ENCODE measurements around the gene CHI3L1. TPM values are rescaled to one million over a fixed set of nuclear protein-coding genes. Genes with fewer than 3 reads are reported as not detected.

The CHI3L1 gene
- total RNA-seq, 4 donors from 2014 or later, result 2.9 to 23.2 TPM; not detected in 2

- H3K9me3 ChIP-seq, result peaks cover 0 to 5% of the 10 kb centered on the region in 2 donors
- intact Hi-C loops (cut with DNase I; ENCODE audit: low total_unique reads), result no loop called here
- H3K4me3 ChIP-seq, result no peak overlapping the region
- H3K27ac ChIP-seq, result no peak overlapping the region
- H3K4me1 ChIP-seq, result peaks cover 0 to 3% (median under 1%) of the 10 kb centered on the region in 4 donors
- 53 to 71% methylated on average over 5 to 6 of the region's 6 CpGs for WGBS, 2 donors (ENCODE audit: low coverage in 1 of 2)
- no peaks in the 10 kb centered on the region for H3K36me3 ChIP-seq
- no peak for TF ChIP-seq CTCF (IDR thresholded peaks at IDR 0.05)
- TF ChIP-seq EP300 (IDR thresholded peaks at IDR 0.05; ENCODE audit: low read depth), result no peak
- no peak for TF ChIP-seq POLR2A (IDR thresholded peaks at IDR 0.05)
- no peak for TF ChIP-seq POLR2AphosphoS5 (IDR thresholded peaks at IDR 0.05)
- DNase-seq, result no peak
- in situ Hi-C loops (cut with MboI; ENCODE audit: low pct_ligation_motif_present in 1 of 4, low pct_unique_long_range_greater_than_20kb in 1 of 4, low sequenced_read_pairs in 3 of 4), result no loop called here
- H3K27me3 ChIP-seq, result no peaks in the 10 kb centered on the region
Observed at GRCh38 chr1:203161175-203161574, 25.3 kb downstream of the CHI3L1 start.

- Histone ChIP-seq H3K9me3 (peaks cover 0 to 5% of the 10 kb centered on the region in 2 donors), H3K4me1 (peaks cover 0 to 9% (median 1%) of the 10 kb centered on the region in 4 donors), H3K27me3 (no peaks in the 10 kb centered on the region), H3K27ac (no peak overlapping the region), H3K4me3 (no peak overlapping the region), H3K36me3 (no peaks in the 10 kb centered on the region)
- no peak for TF ChIP-seq POLR2AphosphoS5 (IDR thresholded peaks at IDR 0.05)
- TF ChIP-seq POLR2A (IDR thresholded peaks at IDR 0.05), result no peak
- TF ChIP-seq CTCF (IDR thresholded peaks at IDR 0.05), result no peak
- TF ChIP-seq EP300 (IDR thresholded peaks at IDR 0.05; ENCODE audit: low read depth), result no peak
- in situ Hi-C loops (cut with MboI; ENCODE audit: low pct_ligation_motif_present in 1 of 4, low pct_unique_long_range_greater_than_20kb in 1 of 4, low sequenced_read_pairs in 3 of 4) (no loop called here), intact Hi-C loops (cut with DNase I; ENCODE audit: low total_unique reads) (no loop called here)
- no peak for DNase-seq
- 62% methylated on average over 1 of the region's 1 CpG; no CpG with 5 or more reads in 1 of the 2 donors for WGBS, 2 donors (ENCODE audit: low coverage in 1 of 2)
Observed at GRCh38 chr1:203159844-203160243, 26.7 kb downstream of the CHI3L1 start.

- H3K4me1 ChIP-seq, result peaks cover 0 to 9% (median 1%) of the 10 kb centered on the region in 4 donors
- DNase-seq, result no peak
- no peak overlapping the region for H3K27ac ChIP-seq
- H3K9me3 ChIP-seq, result peaks cover 0 to 5% of the 10 kb centered on the region in 2 donors
- no peaks in the 10 kb centered on the region for H3K36me3 ChIP-seq
- no peak for TF ChIP-seq CTCF (IDR thresholded peaks at IDR 0.05)
- no peak for TF ChIP-seq POLR2AphosphoS5 (IDR thresholded peaks at IDR 0.05)
- TF ChIP-seq POLR2A (IDR thresholded peaks at IDR 0.05), result no peak
- TF ChIP-seq EP300 (IDR thresholded peaks at IDR 0.05; ENCODE audit: low read depth), result no peak
- 87 to 94% methylated on average over 6 to 9 of the region's 9 CpGs for WGBS, 2 donors (ENCODE audit: low coverage in 1 of 2)
- no peak overlapping the region for H3K4me3 ChIP-seq
- intact Hi-C loops (cut with DNase I; ENCODE audit: low total_unique reads), result no loop called here
- H3K27me3 ChIP-seq, result no peaks in the 10 kb centered on the region
- in situ Hi-C loops (cut with MboI; ENCODE audit: low pct_ligation_motif_present in 1 of 4, low pct_unique_long_range_greater_than_20kb in 1 of 4, low sequenced_read_pairs in 3 of 4), result no loop called here
Observed at GRCh38 chr1:203158960-203159665, 27.4 kb downstream of the CHI3L1 start.

- no peak for DNase-seq
- in situ Hi-C loops (cut with MboI; ENCODE audit: low pct_ligation_motif_present in 1 of 4, low pct_unique_long_range_greater_than_20kb in 1 of 4, low sequenced_read_pairs in 3 of 4), result no loop called here
- 83 to 84% methylated on average over 1 of the region's 1 CpG for WGBS, 2 donors (ENCODE audit: low coverage in 1 of 2)
- intact Hi-C loops (cut with DNase I; ENCODE audit: low total_unique reads), result no loop called here
- TF ChIP-seq POLR2A (IDR thresholded peaks at IDR 0.05) (no peak), POLR2AphosphoS5 (IDR thresholded peaks at IDR 0.05) (no peak), EP300 (IDR thresholded peaks at IDR 0.05; ENCODE audit: low read depth) (no peak), CTCF (IDR thresholded peaks at IDR 0.05) (no peak)
- Histone ChIP-seq H3K4me1 (peaks cover 0 to 9% (median 1%) of the 10 kb centered on the region in 4 donors), H3K9me3 (peaks cover 0 to 5% of the 10 kb centered on the region in 2 donors), H3K27me3 (no peaks in the 10 kb centered on the region), H3K36me3 (no peaks in the 10 kb centered on the region), H3K27ac (no peak overlapping the region), H3K4me3 (no peak overlapping the region)
Observed at GRCh38 chr1:203158423-203158822, 28.1 kb downstream of the CHI3L1 start.

Measured in transverse colon (tissue), 4 donors.